Ascending aorta (tissue), 2 donors: Measurements from ENCODE around the gene PIR. TPM values are rescaled to one million over a fixed set of nuclear protein-coding genes. Genes with fewer than 3 reads are reported as not detected.

Source experiments
- DNase-seq, 2 donors: peaks; one replicate each; pipeline ENCODE4 v3.0.0-alpha.2; 2019; ENCODE audit warnings: low spot score in 2 of 2
- H3K27ac ChIP-seq, 2 donors: fragments of 200-600 bp; sonication (generic); one replicate each; pipeline ENCODE4 v1.5.1; 2016 to 2017; ENCODE audit warnings: mild to moderate bottlenecking in 1 of 2
- H3K27me3 ChIP-seq: fragments of 200-600 bp; sonication (generic); one replicate; pipeline ENCODE4 v1.5.1; 2017
- H3K36me3 ChIP-seq, 2 donors: fragments of 200-600 bp; sonication (generic); one replicate each; pipeline ENCODE4 v1.5.1; 2016
- H3K4me1 ChIP-seq, 2 donors: fragments of 200-600 bp; sonication (generic); one replicate each; pipeline ENCODE4 v1.5.1; 2016 to 2017; ENCODE audit warnings: mild to moderate bottlenecking in 1 of 2
- H3K4me3 ChIP-seq, 2 donors: fragments of 200-600 bp; sonication (generic); one replicate each; pipeline ENCODE4 v1.5.1; 2016 to 2017; ENCODE audit warnings: mild to moderate bottlenecking in 1 of 2
- H3K9me3 ChIP-seq, 2 donors: fragments of 200-600 bp; sonication (generic); one replicate each; pipeline ENCODE4 v1.5.1; 2016
- CTCF ChIP-seq, 3 experiments: fragments of 200-600 bp in 2 of 3; fragments of 450-650 bp in 1 of 3; sonication (generic) in 2 of 3; IDR thresholded peaks; one replicate each; pipeline ENCODE4 v1.5.1; 2016 to 2019; ENCODE audit warnings: antibody characterized with exemption in 3 of 3, mild to moderate bottlenecking in 1 of 3, moderate library complexity in 1 of 3
- intact Hi-C: fragments of 100-400 bp; cut with DNase I; formaldehyde crosslinking; loops from one replicate; pipeline ENCODE4 v1.15.1; 2023
- total RNA-seq: library from RNA; depleted of rRNA; stranded (reverse); fragments of >200 nt; gene quantifications from one replicate; pipeline ENCODE4 v1.1.0, GENCODE V29; 2016

PIR gene
- total RNA-seq, 1 donor from 2014 or later = 14.6 TPM

DNA sequence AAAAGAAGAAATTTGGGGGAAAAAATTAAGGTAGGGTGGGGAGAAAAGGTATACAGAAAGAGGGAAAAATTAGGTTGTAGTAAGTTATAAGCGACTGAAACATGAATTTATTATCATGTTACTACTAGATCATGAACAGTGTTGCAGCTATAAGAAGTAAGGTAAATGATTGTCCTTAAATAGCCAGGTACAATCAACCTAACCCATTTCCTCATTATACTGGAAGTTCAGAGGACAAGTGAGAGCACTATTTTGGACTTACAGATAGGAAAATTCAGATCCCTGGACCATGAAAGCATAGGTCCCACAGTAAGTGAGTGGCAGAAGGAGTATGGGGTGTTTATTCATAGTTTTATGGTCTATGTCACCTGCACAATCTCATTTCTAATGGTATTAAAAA, 23.5 kb downstream of the PIR start:
- TF ChIP-seq CTCF (IDR thresholded peaks at IDR 0.05) = no peak
- no peak overlapping the region for H3K27ac ChIP-seq
- no peak overlapping the region for H3K4me3 ChIP-seq
- H3K36me3 ChIP-seq = no peaks in the 10 kb centered on the region
- no peaks in the 10 kb centered on the region for H3K27me3 ChIP-seq
- H3K9me3 ChIP-seq = no peaks in the 10 kb centered on the region
- no peak for DNase-seq
- intact Hi-C loops = loop anchor here (2.0 to 5.0 kb wide), 3 partner anchors 23 to 167 kb away; partner anchors contain the start of gene PIR
- H3K4me1 ChIP-seq = no peaks in the 10 kb centered on the region

DNA sequence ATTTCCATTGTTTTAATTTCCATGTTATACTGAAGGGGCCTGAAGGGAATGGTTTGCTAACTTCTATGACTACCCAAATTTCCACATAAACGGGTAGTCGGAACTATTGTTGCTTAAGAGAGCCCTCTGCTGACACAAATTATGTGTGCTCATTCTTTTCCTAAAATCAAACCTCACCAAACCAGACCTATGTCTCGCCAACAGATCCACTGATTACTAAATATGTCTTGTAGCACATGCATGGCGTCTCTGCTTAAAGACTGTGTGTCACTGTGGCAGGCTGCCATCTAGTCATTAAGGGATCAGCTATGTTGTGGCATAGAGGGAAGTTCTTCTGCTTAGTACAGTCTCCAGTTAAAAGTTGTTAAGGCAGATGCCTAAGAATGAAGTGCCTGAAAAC, 25.1 kb downstream of the PIR start:
- no peaks in the 10 kb centered on the region for H3K4me1 ChIP-seq
- no peaks in the 10 kb centered on the region for H3K9me3 ChIP-seq
- peak in 2 of 3 experiments; percentile 50 to 52 for TF ChIP-seq CTCF (IDR thresholded peaks at IDR 0.05)
- intact Hi-C loops = loop anchor here (2.0 to 5.0 kb wide), 2 partner anchors 119 to 166 kb away; no protein-coding TSS in a partner anchor
- no peaks in the 10 kb centered on the region for H3K36me3 ChIP-seq
- no peaks in the 10 kb centered on the region for H3K27me3 ChIP-seq
- H3K27ac ChIP-seq = peak overlapping the region in 1 of 2 donors; percentile 29
- no peak for DNase-seq
- H3K4me3 ChIP-seq = no peak overlapping the region

- no peak for DNase-seq
- Histone ChIP-seq H3K36me3 (no peaks in the 10 kb centered on the region), H3K9me3 (no peaks in the 10 kb centered on the region), H3K4me1 (no peaks in the 10 kb centered on the region), H3K27me3 (no peaks in the 10 kb centered on the region), H3K4me3 (no peak overlapping the region), H3K27ac (no peak overlapping the region)
- intact Hi-C loops = loop anchor here (2.0 to 5.0 kb wide), 2 partner anchors 164 to 209 kb away; no protein-coding TSS in a partner anchor
- no peak for TF ChIP-seq CTCF (IDR thresholded peaks at IDR 0.05)
Measured at GRCh38 chrX:15465896-15466651, 27.1 kb downstream of the PIR start.

DNA sequence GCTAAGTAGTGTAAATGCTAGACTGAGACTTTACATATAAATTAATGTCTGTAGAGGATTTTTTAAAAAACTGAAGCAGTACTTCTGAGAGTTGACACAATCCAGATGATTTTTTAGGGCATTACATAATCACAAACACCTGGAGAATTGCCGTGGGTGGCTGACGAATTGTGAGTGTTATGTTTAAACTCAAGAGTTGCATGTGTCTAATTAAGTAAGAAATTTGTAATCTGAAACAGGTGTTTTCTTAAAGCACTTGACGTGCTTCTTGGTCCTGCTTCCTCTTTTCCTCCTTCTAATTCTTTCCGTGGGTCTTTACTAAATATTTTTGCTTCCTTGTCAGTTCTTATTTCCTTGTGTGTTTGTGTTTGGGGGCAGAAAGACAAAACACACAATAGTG, 27.8 kb downstream of the PIR start:
- no peak for DNase-seq

DNA sequence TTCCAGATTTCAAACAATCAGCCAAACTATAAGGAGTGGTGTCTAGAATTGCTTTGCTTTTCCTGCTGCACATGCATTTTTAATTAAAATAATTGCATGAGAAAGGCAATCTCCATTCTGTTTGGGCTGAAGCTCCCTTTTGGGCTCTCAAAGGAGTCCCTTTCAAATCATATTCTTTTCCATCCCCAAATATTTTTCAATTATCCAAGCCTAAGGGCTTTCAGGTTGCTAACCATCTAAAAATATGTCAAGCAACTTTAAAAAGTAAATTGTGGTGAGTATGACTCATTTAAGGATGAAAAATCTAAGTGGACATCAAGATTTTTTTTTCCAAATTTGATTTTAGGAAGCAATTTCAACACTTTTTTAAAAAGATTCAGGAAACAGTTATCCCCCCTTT, 28.4 kb downstream of the PIR start:
- no peak for DNase-seq
- H3K4me3 ChIP-seq = no peak overlapping the region
- no peaks in the 10 kb centered on the region for H3K4me1 ChIP-seq
- H3K27ac ChIP-seq = no peak overlapping the region
- H3K36me3 ChIP-seq = no peaks in the 10 kb centered on the region
- intact Hi-C loops = loop anchor here (5.0 kb wide), 1 partner anchor 162 kb away; no protein-coding TSS in a partner anchor
- H3K27me3 ChIP-seq = no peaks in the 10 kb centered on the region
- TF ChIP-seq CTCF (IDR thresholded peaks at IDR 0.05) = no peak
- H3K9me3 ChIP-seq = no peaks in the 10 kb centered on the region

More for the DNA sequence above, 27.8 kb downstream of the PIR start:
- H3K36me3 ChIP-seq = no peaks in the 10 kb centered on the region
- intact Hi-C loops = loop anchor here (5.0 kb wide), 1 partner anchor 163 kb away; no protein-coding TSS in a partner anchor
- no peak overlapping the region for H3K4me3 ChIP-seq
- H3K9me3 ChIP-seq = no peaks in the 10 kb centered on the region
- no peaks in the 10 kb centered on the region for H3K4me1 ChIP-seq
- no peaks in the 10 kb centered on the region for H3K27me3 ChIP-seq
- H3K27ac ChIP-seq = no peak overlapping the region
- no peak for TF ChIP-seq CTCF (IDR thresholded peaks at IDR 0.05)
